IMR-90 (cell line): ENCODE measurements around the gene NTMT2.

ENCODE experiments used
- CEBPB ChIP-seq: IDR thresholded peaks from 2 replicates; pipeline ENCODE4 v1.6.1; 2012; ENCODE audit warnings: low read depth, low read length, improper control_type of control experiment
- CHD1 ChIP-seq: IDR thresholded peaks from 2 replicates; pipeline ENCODE4 v1.6.1; 2012; ENCODE audit warnings: low read depth, low read length, improper control_type of control experiment
- CTCF ChIP-seq: conservative IDR thresholded peaks from 2 replicates; pipeline ENCODE4 v1.5.1; 2012; ENCODE audit warnings: mild to moderate bottlenecking, low read depth, low read length, improper control_type of control experiment
- ELK1 ChIP-seq: fragments of 150-350 bp; IDR thresholded peaks from 2 replicates; pipeline ENCODE4 v1.6.1; 2016; ENCODE audit warnings: low read depth, mild to moderate bottlenecking, low read length, moderate library complexity, borderline replicate concordance
- FOS ChIP-seq: fragments of 150-350 bp; IDR thresholded peaks from 2 replicates; pipeline ENCODE4 v1.6.1; 2016; ENCODE audit warnings: low read depth, low read length
- MAZ ChIP-seq: IDR thresholded peaks from 2 replicates; pipeline ENCODE4 v1.6.1; 2012; ENCODE audit warnings: low read depth, mild to moderate bottlenecking, low read length, improper control_type of control experiment, moderate library complexity, borderline replicate concordance
- MXI1 ChIP-seq: IDR thresholded peaks from 2 replicates; pipeline ENCODE4 v1.6.1; 2012; ENCODE audit warnings: low read depth, mild to moderate bottlenecking, low read length, moderate library complexity, borderline replicate concordance
- NFE2L2 ChIP-seq: fragments of 150-350 bp; IDR thresholded peaks from 2 replicates; pipeline ENCODE4 v1.6.1; 2016; ENCODE audit warnings: low read depth, mild to moderate bottlenecking, low read length
- POLR2A ChIP-seq: IDR thresholded peaks from 2 replicates; pipeline ENCODE4 v1.6.1; 2012; ENCODE audit warnings: mild to moderate bottlenecking, low read depth, low read length
- RAD21 ChIP-seq: IDR thresholded peaks from 2 replicates; pipeline ENCODE4 v1.6.1; 2012; ENCODE audit warnings: low read length, improper control_type of control experiment
- RCOR1 ChIP-seq: IDR thresholded peaks from 2 replicates; pipeline ENCODE4 v1.6.1; 2012; ENCODE audit warnings: mild to moderate bottlenecking, low read length, improper control_type of control experiment; ENCODE audit not compliant: insufficient replicate concordance
- RFX5 ChIP-seq: IDR thresholded peaks from 2 replicates; pipeline ENCODE4 v1.8.0; 2012; ENCODE audit warnings: low read depth, mild to moderate bottlenecking, low read length, moderate library complexity
- SMC3 ChIP-seq: fragments of 150-350 bp; IDR thresholded peaks from 2 replicates; pipeline ENCODE4 v1.6.1; 2016; ENCODE audit warnings: low read depth, mild to moderate bottlenecking, antibody characterized with exemption, low read length, moderate library complexity
- USF2 ChIP-seq: fragments of 150-350 bp; IDR thresholded peaks from 2 replicates; pipeline ENCODE4 v1.6.1; 2017; ENCODE audit warnings: mild to moderate bottlenecking, antibody characterized with exemption, low read length, low read depth

DNA sequence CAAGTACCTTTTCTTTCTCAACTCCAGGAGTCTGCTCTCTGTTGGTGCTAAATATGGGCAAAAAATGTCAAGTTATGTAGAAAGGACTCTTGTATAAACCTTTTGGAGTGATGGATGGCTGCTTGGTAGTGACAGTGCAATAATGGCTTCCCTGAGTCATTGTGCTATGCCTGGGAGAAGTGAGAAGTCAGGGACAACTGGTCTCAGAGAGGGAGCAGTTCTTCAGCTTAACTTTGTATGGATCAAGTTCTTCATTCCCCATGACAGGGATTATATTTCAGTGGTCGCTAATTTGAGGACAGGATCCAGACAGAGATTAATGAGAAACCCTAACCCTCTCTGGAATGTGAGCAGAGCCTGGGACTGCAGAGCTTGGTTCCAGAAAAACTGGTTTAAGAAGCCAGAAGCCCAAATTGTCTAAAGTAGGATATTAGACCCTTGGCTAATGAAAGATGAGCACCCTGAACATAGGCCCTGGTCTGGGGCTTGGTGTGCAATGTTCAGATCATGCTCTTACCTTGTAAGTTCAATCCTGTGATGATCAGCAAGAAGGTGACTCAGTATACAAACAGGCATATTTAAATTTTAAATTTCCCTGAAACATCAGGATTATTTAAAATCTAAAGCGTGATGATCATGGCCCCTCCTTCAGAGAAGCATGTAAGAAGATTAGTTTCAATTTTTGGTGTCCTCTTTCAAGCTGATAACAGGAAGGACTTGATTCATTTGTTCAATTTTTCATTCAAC, 50.9 kb downstream of the NTMT2 start:
- TF ChIP-seq CTCF (no peak), NFE2L2 (no peak), RAD21 (no peak), CHD1 (no peak), MAZ (no peak), SMC3 (no peak), POLR2A (no peak), RCOR1 (no peak), CEBPB (no peak), RFX5 (no peak), MXI1 (no peak), USF2 (no peak), ELK1 (no peak), FOS (no peak)
